ENCODE results near the gene ADAM23. TPM values are rescaled to one million over a fixed set of nuclear protein-coding genes. Genes with fewer than 3 reads are reported as not detected.

Gene ADAM23
- total RNA-seq, 4 donors from 2014 or later, result 0.20 to 3.0 (median 0.65) TPM

DNA sequence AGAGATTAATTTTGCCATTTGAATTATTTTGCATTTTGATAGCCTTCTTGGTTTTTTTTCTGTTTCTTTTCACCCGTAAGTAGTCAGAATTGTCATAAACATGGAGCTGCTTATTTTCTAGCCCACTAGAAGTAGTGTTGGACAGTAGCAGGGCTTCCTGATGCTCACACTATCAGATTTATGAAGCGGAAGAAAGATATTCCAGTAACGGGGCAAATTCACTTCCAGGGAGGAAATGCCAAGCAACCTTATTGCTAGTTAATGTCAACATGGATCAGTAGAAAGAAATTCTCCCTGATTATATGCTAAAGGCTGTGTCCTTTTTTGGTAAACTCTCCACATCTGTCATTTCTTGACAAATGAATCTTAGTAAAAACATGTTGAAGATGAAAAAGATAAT, 19.2 kb upstream of the ADAM23 start:
- intact Hi-C loops (cut with DNase I), result no loop called here
- no peaks in the 10 kb centered on the region for H3K9me3 ChIP-seq
- H3K36me3 ChIP-seq, result no peaks in the 10 kb centered on the region
- no peaks in the 10 kb centered on the region for H3K27me3 ChIP-seq
- H3K4me1 ChIP-seq, result no peaks in the 10 kb centered on the region
- H3K27ac ChIP-seq, result no peak overlapping the region
- WGBS, 2 donors, result 60 to 69% methylated on average over 3 of the region's 3 CpGs
- H3K4me3 ChIP-seq (replicated peaks in 1 of 3), result no peak overlapping the region
- DNase-seq, result no peak
- TF ChIP-seq POLR2A (IDR thresholded peaks at IDR 0.05), result no peak
- TF ChIP-seq, protein P1, sequence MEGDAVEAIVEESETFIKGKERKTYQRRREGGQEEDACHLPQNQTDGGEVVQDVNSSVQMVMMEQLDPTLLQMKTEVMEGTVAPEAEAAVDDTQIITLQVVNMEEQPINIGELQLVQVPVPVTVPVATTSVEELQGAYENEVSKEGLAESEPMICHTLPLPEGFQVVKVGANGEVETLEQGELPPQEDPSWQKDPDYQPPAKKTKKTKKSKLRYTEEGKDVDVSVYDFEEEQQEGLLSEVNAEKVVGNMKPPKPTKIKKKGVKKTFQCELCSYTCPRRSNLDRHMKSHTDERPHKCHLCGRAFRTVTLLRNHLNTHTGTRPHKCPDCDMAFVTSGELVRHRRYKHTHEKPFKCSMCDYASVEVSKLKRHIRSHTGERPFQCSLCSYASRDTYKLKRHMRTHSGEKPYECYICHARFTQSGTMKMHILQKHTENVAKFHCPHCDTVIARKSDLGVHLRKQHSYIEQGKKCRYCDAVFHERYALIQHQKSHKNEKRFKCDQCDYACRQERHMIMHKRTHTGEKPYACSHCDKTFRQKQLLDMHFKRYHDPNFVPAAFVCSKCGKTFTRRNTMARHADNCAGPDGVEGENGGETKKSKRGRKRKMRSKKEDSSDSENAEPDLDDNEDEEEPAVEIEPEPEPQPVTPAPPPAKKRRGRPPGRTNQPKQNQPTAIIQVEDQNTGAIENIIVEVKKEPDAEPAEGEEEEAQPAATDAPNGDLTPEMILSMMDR (IDR thresholded peaks at IDR 0.05), result no peak

- Histone ChIP-seq H3K27me3 (no peaks in the 10 kb centered on the region), H3K36me3 (no peaks in the 10 kb centered on the region), H3K4me1 (no peaks in the 10 kb centered on the region), H3K9me3 (no peaks in the 10 kb centered on the region), H3K4me3 (replicated peaks in 1 of 3) (no peak overlapping the region), H3K27ac (no peak overlapping the region)
- no peak for DNase-seq
- WGBS, 2 donors, result 90 to 93% methylated on average over 3 of the region's 3 CpGs
- TF ChIP-seq, protein P1 (IDR thresholded peaks at IDR 0.05), result no peak
- TF ChIP-seq POLR2A (IDR thresholded peaks at IDR 0.05), result no peak
- intact Hi-C loops (cut with DNase I), result no loop called here
These were observed 14.5 kb upstream of the ADAM23 start for GRCh38 chr2:206428783-206429182.

- no peaks in the 10 kb centered on the region for H3K4me1 ChIP-seq
- H3K36me3 ChIP-seq, result no peaks in the 10 kb centered on the region
- H3K27me3 ChIP-seq, result no peaks in the 10 kb centered on the region
- H3K9me3 ChIP-seq, result no peaks in the 10 kb centered on the region
- intact Hi-C loops (cut with DNase I), result no loop called here
- DNase-seq, result no peak
- no peak for TF ChIP-seq POLR2A (IDR thresholded peaks at IDR 0.05)
- TF ChIP-seq, protein P1 (IDR thresholded peaks at IDR 0.05), result no peak
- H3K4me3 ChIP-seq (replicated peaks in 1 of 3), result no peak overlapping the region
- WGBS, 2 donors, result 87 to 95% methylated on average over 2 of the region's 2 CpGs
- H3K27ac ChIP-seq, result no peak overlapping the region
These were observed 12.9 kb upstream of the ADAM23 start for GRCh38 chr2:206430452-206430851.

DNA sequence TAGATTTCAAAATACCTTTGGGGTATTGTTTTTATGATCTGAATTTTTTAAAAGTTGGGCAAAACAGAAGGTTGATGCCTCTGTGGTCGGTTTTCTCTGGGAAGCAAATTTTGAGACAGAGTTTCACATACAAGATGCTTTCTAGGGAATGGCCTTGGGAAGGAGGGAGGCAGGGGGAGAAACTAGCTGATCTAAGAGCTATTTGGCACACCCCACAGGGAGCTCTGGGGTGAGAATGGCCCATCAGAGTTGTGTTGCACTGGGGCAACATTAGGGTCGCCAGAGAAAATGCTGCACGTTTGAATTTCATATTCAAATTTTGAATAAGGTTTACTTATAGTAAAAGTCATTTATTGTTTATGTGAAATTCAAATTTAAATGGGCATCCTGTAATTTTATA, 11.9 kb upstream of the ADAM23 start:
- TF ChIP-seq POLR2A (IDR thresholded peaks at IDR 0.05), result no peak
- TF ChIP-seq, protein P1 (IDR thresholded peaks at IDR 0.05), result no peak
- Histone ChIP-seq H3K9me3 (no peaks in the 10 kb centered on the region), H3K36me3 (no peaks in the 10 kb centered on the region), H3K27me3 (no peaks in the 10 kb centered on the region), H3K4me3 (replicated peaks in 1 of 3) (no peak overlapping the region), H3K4me1 (no peaks in the 10 kb centered on the region), H3K27ac (no peak overlapping the region)
- no peak for DNase-seq
- 59 to 67% methylated on average over 3 of the region's 3 CpGs for WGBS, 2 donors
- intact Hi-C loops (cut with DNase I), result no loop called here

DNA sequence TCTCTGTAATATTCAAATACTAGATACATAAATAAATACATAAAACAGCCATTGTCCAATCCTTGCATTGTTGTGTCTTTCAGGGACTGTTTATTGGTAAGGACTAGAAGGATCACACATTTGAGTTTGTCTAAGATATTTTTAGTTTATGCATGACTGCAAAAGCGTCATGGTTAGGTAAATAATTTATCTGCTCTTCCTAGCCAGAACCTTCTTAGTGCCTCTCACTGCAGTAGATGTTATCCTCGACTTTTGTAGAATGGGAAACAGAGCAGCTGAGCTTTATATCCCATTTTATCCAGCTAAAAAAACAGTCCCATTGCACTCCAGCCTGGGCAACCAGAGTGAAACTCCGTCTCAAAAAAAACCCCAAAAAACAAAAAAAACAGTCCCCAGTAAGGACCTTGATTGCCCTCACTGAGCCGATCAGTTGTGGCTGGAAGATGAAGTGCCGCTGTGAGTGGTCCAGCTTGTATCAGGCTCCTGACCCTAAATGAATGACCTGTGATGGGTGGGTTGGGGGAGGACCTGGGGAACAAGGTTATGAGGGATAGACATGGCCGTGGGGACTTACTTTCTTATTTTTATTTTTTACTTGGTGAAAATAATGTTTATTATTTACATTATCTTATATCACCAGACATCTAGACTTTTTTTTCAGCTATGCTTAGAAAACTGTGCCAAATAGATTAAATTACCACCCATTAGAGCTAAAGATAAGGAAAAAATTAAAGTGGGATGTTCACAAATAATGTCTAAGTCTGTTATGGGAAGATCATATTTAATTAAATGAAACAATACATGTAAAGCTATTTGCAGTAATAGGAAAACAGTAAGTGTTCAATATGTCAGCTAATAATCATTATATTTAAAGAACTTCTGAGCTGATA, 10.9 kb upstream of the ADAM23 start:
- no peak for DNase-seq
- no peaks in the 10 kb centered on the region for H3K27me3 ChIP-seq
- intact Hi-C loops (cut with DNase I), result no loop called here
- 37 to 39% methylated on average over 6 of the region's 6 CpGs for WGBS, 2 donors
- no peak for TF ChIP-seq POLR2A (IDR thresholded peaks at IDR 0.05)
- TF ChIP-seq, protein P1 (IDR thresholded peaks at IDR 0.05), result no peak
- no peak overlapping the region for H3K4me3 ChIP-seq (replicated peaks in 1 of 3)
- H3K27ac ChIP-seq, result no peak overlapping the region
- no peaks in the 10 kb centered on the region for H3K36me3 ChIP-seq
- no peaks in the 10 kb centered on the region for H3K4me1 ChIP-seq
- no peaks in the 10 kb centered on the region for H3K9me3 ChIP-seq

Measured in thyroid gland (tissue), 4 donors.